DMS153 (cell line): ENCODE data around the gene KRT27.
"Not testable (repeated sequence)": the region's sequence is repeated elsewhere in the genome, so short reads cannot be mapped to it uniquely, and the experiment has no call there.

Experiments
- DNase-seq: peaks from one replicate; lab custom pipeline; 2025; lab: John Stamatoyannopoulos, UW

The KRT27 gene

DNA sequence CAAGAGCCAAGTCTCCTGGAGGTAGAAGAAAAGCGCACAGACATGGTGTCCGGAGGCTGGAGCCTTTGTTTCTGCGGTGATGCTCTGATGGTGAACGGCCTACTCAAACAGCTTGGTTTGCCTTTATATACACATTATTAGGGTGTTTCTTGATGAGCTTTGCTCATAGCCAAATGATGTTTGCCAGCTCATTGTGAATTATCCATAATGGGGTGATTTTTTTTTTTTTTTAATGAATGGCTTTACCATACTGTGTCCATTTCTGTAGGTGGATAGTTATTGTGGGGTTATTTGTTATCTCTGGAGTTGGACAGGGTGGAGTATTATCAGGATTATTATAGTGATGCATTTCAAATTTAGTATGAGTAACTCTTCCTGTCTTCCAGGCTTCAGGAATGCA lies at the start of gene KRT27:
KRT27 (minus strand) TSS at position 101 of the 400 bp plus-strand sequence; CDS start at position 44, 57 bp downstream.
- DNase-seq, result no peak

- DNase-seq, result no peak
Measured at GRCh38 chr17:40830085-40830776, 47.9 kb upstream of the KRT27 start.

DNA sequence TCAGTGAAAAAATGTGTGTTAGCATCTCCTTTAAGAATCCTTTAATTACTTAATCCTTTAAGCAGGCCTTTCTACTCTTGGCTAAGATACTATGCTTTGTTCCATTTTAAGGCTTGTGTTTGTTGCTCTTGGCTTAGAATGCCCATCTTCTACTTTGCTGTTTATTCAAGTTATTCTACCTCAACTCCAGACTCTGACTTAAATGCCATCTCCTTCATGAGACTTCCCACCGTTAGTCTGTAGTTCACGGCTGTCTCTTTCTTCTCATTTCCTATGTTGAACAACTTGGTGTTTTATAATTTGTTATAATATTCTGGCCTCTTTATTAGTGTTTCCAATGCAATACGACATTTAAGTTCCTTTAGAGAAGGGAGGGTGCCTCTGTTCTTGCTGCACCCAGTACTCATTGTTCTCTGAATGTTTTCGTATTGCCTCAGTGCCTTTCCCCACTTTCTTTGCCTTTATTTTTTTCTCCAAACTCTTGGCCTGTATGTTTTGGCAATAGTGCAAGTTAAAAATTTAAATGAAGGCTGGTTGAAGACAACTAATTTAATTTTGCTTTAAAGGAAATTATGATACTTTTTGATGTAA lies 46.2 kb upstream of the KRT27 start:
- no peak for DNase-seq

DNA sequence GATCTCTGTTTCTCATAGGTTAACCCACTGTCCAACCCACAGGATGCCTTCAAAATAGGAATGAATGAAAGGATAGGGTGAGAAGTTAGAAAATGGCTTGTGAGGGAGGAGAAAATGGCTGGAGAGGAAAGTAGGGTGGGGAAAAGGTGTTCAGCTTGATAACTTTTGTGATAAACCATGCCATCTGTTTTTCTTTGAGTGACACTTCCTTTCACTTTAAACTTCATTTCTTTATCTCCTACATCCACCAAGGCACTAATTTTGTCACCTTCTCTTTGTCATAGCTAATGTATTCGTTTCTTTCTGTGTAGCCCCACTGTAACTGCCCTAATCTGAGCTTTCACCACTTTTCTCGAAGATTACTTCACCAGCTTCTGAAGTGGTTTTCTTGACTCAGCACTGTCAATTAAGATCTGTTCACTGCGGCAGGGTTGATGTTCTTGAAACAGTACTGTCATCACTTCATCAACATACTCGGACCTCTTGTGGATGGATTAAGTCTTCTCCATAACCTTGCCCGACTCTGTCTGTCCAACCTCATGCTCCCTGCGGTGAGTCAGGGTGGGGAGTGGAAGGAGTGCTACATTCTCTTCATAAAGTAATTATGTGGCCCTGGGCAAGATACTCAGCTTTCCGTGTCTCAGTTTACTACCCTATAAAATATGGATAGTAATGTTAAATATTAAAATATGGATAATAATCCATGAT lies 45.5 kb upstream of the KRT27 start:
- DNase-seq, result no peak

GRCh38 chr17:40825599-40825998 lies 43.2 kb upstream of the KRT27 start:
- no peak for DNase-seq

- DNase-seq, result no peak
Measured at GRCh38 chr17:40824015-40824832, 41.9 kb upstream of the KRT27 start.

DNA sequence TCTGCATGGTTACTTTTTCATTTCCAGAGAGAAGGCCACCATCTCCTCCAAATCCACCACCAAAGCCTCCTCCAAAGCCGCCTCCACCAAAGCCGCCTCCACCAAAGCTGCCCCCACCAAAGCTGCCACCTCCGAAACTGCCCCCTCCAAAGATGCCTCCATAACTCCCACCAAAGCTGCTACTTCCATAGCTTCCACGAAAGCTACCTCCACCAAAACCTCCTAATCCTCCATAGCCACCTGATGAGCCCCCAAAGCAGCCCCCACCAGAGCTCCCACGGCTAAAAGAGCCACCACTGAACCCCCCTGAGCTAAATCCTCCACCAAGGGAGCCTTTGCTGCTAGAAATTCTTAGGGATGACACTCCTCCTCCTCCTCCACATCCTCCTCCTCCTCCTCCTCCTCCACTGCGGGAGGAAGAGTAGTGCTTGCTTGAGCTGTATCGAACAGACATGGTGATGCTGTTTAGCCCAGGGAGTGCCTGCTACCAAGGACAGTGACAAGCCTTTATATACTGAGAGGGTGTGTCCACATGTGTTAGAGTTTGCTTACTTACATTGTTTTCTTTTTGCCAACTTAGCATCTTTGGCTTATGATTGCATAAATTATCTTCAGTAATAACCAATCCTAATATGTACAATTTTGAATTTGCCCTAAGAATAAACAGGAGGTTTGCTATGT lies 39.9 kb upstream of the KRT27 start, which contains the start of gene KRT10:
KRT10 (minus strand) TSS at position 483 of the 681 bp plus-strand sequence; CDS start at position 454, 29 bp downstream.
- DNase-seq, result no peak

GRCh38 chr17:40821536-40821935 lies 39.2 kb upstream of the KRT27 start:
- DNase-seq, result no peak

- DNase-seq, result no peak
Measured at GRCh38 chr17:40820228-40820838, 38.0 kb upstream of the KRT27 start.

- DNase-seq, result no peak
Measured at GRCh38 chr17:40819528-40820125, 37.3 kb upstream of the KRT27 start.

DNA sequence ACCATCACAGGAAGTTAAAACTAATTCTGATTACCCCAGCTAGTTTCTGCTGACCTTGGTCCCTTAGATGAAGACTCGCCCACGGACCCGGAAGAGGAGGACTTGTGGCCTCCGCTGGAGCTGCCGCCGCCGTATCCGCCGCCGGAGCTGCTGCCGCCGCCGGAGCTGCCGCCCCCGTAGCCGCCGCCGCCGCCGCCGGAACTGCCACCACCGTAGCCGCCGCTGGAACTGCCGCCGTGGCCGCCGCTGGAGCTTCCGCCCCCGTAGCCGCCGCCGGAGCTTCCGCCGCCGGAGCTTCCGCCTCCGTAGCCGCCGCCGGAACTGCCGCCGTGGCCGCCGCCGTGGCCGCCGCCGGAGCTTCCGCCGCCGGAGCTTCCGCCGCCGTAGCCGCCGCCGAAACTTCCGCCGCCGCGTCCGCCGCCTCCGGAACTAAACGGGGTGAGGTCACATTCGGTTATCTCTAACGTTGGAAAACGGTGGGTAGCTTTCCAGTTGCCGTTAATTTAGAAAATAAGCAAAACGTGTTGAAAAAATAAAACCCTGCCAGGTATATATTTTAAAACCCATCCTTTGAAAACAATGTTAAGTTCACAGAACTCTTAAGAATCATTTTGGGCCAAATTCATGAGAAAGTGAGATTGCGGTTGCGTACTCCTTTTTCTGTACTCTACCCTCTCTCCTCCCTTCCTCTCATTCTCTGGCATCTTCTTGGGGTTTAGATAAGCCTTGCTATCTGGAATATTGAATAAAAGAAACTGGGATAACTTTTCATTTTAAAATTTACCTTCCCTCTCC lies 36.6 kb upstream of the KRT27 start:
- DNase-seq, result peak; percentile 74

- no peak for DNase-seq
Measured at GRCh38 chr17:40818343-40818732, 36.0 kb upstream of the KRT27 start.

GRCh38 chr17:40817103-40817682 lies 34.8 kb upstream of the KRT27 start:
- DNase-seq, result no peak

DNA sequence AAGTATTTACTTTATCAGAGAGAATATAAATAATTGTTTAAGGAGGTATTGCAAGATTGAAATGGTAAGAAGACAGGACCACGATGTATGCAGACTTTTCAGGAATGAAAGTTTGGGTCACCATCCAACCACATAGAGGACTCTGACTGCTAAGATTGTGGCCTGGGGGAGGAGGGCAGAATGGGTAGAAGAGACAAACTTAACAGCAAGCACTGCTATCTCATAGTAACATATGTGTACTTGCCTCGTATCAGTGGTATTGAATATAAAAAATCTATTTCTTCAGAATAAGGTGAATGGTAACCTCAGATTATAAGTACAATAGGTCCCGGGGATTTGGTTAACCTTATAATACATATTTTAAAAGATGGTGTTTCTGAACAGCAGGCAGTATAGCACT lies 34.2 kb upstream of the KRT27 start:
- no peak for DNase-seq

DNA sequence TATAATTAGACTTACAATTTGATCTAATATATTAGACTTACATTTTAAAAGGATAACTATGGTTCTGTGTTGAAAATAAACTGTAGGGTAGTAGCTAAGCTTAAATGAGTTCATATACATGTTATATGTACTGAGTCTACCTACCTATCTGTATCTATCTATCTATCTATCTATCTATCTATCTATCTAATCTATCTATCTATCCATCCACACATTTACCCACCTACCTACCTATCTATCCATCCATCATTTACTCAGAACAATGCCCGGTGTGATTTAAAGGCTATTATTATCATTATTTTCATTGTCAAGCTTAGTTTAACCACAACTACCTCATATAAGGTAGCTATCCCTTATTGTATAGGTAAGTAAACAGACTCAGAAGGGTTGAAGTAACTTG lies 33.0 kb upstream of the KRT27 start:
- DNase-seq, result no peak

DNA sequence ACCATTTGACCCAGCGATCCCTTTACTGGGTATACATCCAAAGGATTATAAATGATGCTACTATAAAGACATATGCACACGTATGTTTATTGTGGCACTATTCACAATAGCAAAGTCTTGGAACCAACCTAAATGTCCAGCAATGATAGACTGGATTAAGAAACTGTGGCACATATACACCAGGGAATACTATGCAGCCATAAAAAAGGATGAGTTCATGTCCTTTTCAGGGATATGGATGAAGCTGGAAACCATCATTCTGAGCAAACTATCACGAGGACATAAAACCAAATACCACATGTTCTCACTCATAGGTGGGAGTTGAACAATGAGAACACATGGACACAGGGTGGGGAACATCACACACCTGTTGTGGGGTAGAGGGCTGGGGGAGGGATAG lies 32.3 kb upstream of the KRT27 start:
- not testable (repeated sequence) for DNase-seq

GRCh38 chr17:40813804-40814203 lies 31.5 kb upstream of the KRT27 start:
- no peak for DNase-seq

GRCh38 chr17:40812639-40813038 lies 30.3 kb upstream of the KRT27 start:
- no peak for DNase-seq

DNA sequence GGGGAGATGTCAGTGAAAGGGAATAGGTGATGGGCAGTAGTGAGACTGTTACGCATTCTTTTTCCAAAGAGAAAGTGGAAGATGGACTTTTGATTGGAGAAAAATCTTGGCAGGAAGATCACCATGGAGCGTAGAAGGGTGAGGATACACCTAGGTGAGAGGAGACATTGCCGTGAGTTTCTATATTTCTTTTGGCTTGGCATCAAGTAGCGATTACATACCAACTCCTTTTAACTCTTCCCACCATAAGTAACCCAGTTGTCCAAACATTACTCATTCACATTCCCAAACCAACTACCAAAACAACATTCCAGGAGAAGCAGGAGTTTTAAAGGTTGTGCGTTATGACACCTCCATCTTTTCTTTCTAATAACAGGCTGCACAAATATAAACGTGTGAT lies 28.1 kb upstream of the KRT27 start:
- DNase-seq, result no peak
